ENCODE data around the gene ANKS3.

GRCh38 chr16:4733211-4733742, 794 bp downstream of the ANKS3 start:
- TF ChIP-seq SP1 (IDR thresholded peaks at IDR 0.05): no peak
- TF ChIP-seq ZNF384 (IDR thresholded peaks at IDR 0.05): no peak
- no peak for TF ChIP-seq NFRKB (IDR thresholded peaks at IDR 0.05)
- TF ChIP-seq TARDBP (IDR thresholded peaks at IDR 0.05): no peak
- TF ChIP-seq BHLHE40 (IDR thresholded peaks at IDR 0.05; ENCODE audit: borderline replicate concordance): no peak
- no peak for TF ChIP-seq SUZ12 (IDR thresholded peaks at IDR 0.05)
- no peak for TF ChIP-seq LEF1 (IDR thresholded peaks at IDR 0.05; ENCODE audit: borderline replicate concordance)
- no peak for TF ChIP-seq FOXK2 (IDR thresholded peaks at IDR 0.05)
- no peak for TF ChIP-seq HDGF (IDR thresholded peaks at IDR 0.05; ENCODE audit: borderline replicate concordance)
- TF ChIP-seq FOXM1 (IDR thresholded peaks at IDR 0.05; ENCODE audit: borderline replicate concordance): no peak
- no peak for TF ChIP-seq L3MBTL2 (conservative IDR thresholded peaks at IDR 0.05)
- TF ChIP-seq, protein P1, sequence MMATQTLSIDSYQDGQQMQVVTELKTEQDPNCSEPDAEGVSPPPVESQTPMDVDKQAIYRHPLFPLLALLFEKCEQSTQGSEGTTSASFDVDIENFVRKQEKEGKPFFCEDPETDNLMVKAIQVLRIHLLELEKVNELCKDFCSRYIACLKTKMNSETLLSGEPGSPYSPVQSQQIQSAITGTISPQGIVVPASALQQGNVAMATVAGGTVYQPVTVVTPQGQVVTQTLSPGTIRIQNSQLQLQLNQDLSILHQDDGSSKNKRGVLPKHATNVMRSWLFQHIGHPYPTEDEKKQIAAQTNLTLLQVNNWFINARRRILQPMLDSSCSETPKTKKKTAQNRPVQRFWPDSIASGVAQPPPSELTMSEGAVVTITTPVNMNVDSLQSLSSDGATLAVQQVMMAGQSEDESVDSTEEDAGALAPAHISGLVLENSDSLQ (IDR thresholded peaks at IDR 0.05): no peak
- TF ChIP-seq ELF4 (IDR thresholded peaks at IDR 0.05): no peak
- no peak for TF ChIP-seq FOXA1 (IDR thresholded peaks at IDR 0.05)

Data from HEK293T (cell line).